ENCODE measurements around the gene MRPS26. TPM values are rescaled to one million over a fixed set of nuclear protein-coding genes. Genes with fewer than 3 reads are reported as not detected.
A peak's percentile ranks its signal among the peaks of the same experiment; 100 is the strongest.

Gene MRPS26
- total RNA-seq, 4 donors from 2014 or later = 42.7 to 88.3 (median 54.3) TPM

DNA sequence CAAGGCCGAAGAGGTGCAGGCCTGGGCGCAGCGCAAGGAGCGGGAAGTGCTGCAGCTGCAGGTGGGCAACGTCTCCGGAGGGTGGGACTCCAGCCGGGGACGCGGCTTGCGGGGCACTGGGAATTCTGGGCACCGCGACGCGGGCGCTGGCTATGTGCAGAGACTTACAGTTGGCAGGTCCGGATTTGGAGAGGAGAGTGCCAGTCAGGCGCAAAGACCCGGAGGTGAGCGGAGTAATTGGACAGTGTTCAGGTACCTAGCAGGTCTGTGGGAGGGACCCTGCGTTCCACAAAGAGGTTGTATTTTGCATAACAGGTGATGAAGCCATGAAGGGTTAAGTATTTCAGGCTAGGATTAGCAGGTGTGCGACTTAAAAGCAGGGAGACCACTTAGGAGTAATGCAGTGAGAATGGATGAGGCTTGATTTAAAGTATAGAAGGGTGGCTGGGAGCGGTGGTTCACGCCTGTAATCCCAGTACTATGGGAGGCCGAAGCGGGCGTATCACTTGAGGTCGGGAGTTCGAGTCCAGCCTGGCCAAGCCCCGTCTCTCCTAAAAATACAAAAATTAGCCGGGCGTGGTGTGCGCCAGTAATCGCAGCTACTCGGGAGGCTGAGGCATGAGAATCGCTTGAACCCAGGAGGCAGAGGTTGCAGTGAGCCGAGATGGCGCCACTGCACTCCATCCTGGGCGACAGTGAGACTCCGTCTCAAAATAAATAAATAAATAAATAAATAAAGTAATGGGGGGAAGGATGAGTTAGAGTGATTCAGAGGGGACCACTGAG lies 1.0 kb downstream of the MRPS26 start:
- DNase-seq = no peak
- H3K4me1 ChIP-seq = peaks cover 8 to 26% (median 14%) of the 10 kb centered on the region in 4 donors
- peaks cover 0 to 4% (median 0%) of the 10 kb centered on the region in 4 donors for H3K36me3 ChIP-seq
- peak overlapping the region; percentile 84 to 92 (median 88) for H3K27ac ChIP-seq
- H3K4me3 ChIP-seq = peak overlapping the region; percentile 70 to 85 (median 80)
- in situ Hi-C loops (cut with MboI; ENCODE audit: low pct_ligation_motif_present in 1 of 4, low pct_unique_long_range_greater_than_20kb in 1 of 4, low sequenced_read_pairs in 3 of 4) = no loop called here
- intact Hi-C loops (cut with DNase I; ENCODE audit: low total_unique reads) = no loop called here
- no peaks in the 10 kb centered on the region for H3K9me3 ChIP-seq
- 38 to 39% methylated on average over 9 to 38 of the region's 39 CpGs for WGBS, 2 donors (ENCODE audit: low coverage in 1 of 2)
- no peaks in the 10 kb centered on the region for H3K27me3 ChIP-seq
- TF ChIP-seq POLR2A (IDR thresholded peaks at IDR 0.05) (no peak), POLR2AphosphoS5 (IDR thresholded peaks at IDR 0.05) (no peak), EP300 (IDR thresholded peaks at IDR 0.05; ENCODE audit: low read depth) (no peak)
- TF ChIP-seq, protein P1, sequence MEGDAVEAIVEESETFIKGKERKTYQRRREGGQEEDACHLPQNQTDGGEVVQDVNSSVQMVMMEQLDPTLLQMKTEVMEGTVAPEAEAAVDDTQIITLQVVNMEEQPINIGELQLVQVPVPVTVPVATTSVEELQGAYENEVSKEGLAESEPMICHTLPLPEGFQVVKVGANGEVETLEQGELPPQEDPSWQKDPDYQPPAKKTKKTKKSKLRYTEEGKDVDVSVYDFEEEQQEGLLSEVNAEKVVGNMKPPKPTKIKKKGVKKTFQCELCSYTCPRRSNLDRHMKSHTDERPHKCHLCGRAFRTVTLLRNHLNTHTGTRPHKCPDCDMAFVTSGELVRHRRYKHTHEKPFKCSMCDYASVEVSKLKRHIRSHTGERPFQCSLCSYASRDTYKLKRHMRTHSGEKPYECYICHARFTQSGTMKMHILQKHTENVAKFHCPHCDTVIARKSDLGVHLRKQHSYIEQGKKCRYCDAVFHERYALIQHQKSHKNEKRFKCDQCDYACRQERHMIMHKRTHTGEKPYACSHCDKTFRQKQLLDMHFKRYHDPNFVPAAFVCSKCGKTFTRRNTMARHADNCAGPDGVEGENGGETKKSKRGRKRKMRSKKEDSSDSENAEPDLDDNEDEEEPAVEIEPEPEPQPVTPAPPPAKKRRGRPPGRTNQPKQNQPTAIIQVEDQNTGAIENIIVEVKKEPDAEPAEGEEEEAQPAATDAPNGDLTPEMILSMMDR (IDR thresholded peaks at IDR 0.05) = no peak

DNA sequence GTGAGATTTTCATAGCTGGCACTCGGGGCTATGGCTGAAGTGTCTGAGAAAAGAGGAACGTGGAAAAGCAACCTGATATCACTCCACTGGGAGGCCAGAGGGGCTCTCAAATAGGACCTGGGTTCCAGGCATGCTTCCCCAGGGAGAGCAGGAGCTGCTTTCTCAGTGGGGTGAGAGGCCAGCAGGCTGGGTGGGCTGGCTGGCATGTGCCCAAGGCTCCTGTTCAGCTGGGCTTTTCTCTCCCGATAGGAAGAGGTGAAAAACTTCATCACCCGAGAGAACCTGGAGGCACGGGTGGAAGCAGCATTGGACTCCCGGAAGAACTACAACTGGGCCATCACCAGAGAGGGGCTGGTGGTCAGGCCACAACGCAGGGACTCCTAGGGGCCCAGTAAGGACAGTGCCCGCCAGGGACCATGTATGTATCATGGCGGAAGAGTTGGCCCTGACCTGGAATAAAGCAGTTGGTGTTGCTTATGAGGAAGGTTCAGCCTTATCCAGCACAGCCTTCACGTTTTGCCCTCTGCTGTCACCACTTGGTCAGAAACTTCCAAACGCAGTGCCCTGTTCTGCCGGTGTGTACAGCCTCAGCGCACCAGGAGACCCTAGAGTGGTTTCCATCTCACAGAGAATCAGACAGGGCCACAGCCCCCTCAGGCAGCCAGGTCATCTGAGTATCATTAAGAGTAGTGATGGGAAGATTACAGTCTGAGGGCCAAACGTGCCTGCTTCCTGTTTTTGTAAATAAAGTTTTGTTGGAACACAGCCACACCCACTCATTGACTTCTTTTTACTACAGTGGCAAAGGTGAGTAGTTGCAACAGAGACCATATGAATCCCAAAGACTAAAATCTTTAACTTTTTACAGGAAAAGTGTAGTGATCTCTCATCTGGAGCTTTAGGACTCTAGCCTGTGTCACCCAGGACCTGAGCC lies 1.9 kb downstream of the MRPS26 start:
- WGBS, 2 donors (ENCODE audit: low coverage in 1 of 2) = 79 to 84% methylated on average over 4 to 14 of the region's 14 CpGs
- intact Hi-C loops (cut with DNase I; ENCODE audit: low total_unique reads) = no loop called here

DNA sequence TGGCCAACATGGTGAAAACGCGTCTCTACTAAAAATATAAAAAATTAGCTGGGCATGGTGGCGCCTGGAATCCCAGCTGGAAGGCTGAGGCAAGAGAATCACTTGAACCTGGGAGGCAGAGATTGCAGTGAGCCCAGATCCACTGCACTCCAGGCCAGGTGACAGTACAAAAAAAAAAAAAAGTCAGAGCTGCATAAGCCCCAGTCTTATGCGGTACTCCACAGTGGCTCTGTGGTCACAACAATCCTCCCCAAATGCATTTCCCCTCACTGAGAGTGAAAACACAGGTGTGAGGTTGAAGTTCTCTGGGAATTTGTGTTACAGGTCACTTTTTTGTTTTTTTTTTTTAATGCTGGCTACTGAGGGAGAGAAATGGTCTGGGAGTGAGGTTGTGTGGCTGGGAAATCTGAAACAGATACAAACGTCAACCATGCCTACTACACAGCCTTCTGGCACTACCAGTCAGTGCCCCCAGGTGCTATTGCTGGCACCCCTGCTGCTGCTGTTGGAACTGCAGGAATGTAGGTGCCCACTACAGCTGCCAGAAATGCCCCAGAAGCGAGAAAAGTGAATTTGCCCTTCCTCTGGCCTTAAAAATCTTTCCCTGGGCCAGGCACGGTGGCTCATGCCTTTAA lies 5.7 kb downstream of the MRPS26 start:
- intact Hi-C loops (cut with DNase I; ENCODE audit: low total_unique reads) = loop anchor here (10.0 kb wide), 1 partner anchor 63 kb away; no protein-coding TSS in a partner anchor

More for the DNA sequence above, 1.9 kb downstream of the MRPS26 start:
- no peak overlapping the region for H3K4me3 ChIP-seq
- DNase-seq = no peak
- H3K36me3 ChIP-seq = peaks cover 0 to 4% (median 0%) of the 10 kb centered on the region in 4 donors
- H3K4me1 ChIP-seq = peaks cover 8 to 21% (median 13%) of the 10 kb centered on the region in 4 donors
- no peaks in the 10 kb centered on the region for H3K27me3 ChIP-seq
- in situ Hi-C loops (cut with MboI; ENCODE audit: low pct_ligation_motif_present in 1 of 4, low pct_unique_long_range_greater_than_20kb in 1 of 4, low sequenced_read_pairs in 3 of 4) = no loop called here
- H3K27ac ChIP-seq = no peak overlapping the region
- TF ChIP-seq POLR2AphosphoS5 (IDR thresholded peaks at IDR 0.05) (no peak), POLR2A (IDR thresholded peaks at IDR 0.05) (no peak), EP300 (IDR thresholded peaks at IDR 0.05; ENCODE audit: low read depth) (no peak)
- TF ChIP-seq, protein P1 (IDR thresholded peaks at IDR 0.05) = no peak
- H3K9me3 ChIP-seq = no peaks in the 10 kb centered on the region

More for the DNA sequence above, 5.7 kb downstream of the MRPS26 start:
- Histone ChIP-seq H3K9me3 (no peaks in the 10 kb centered on the region), H3K4me1 (peaks cover 8 to 13% (median 10%) of the 10 kb centered on the region in 4 donors), H3K27me3 (no peaks in the 10 kb centered on the region), H3K36me3 (peaks cover 0 to 4% (median 0%) of the 10 kb centered on the region in 4 donors), H3K27ac (no peak overlapping the region), H3K4me3 (no peak overlapping the region)
- WGBS, 2 donors (ENCODE audit: low coverage in 1 of 2) = 70 to 81% methylated on average over 3 to 7 of the region's 7 CpGs
- no peak for DNase-seq
- TF ChIP-seq POLR2AphosphoS5 (IDR thresholded peaks at IDR 0.05) (no peak), EP300 (IDR thresholded peaks at IDR 0.05; ENCODE audit: low read depth) (no peak), POLR2A (IDR thresholded peaks at IDR 0.05) (no peak)
- TF ChIP-seq, protein P1 (IDR thresholded peaks at IDR 0.05) = no peak
- in situ Hi-C loops (cut with MboI; ENCODE audit: low pct_ligation_motif_present in 1 of 4, low pct_unique_long_range_greater_than_20kb in 1 of 4, low sequenced_read_pairs in 3 of 4) = loop anchor here in 2 of 4 donors (10.0 to 25.0 kb wide), 2 partner anchors 63 to 261 kb away; no protein-coding TSS in a partner anchor

Data from transverse colon (tissue), 4 donors.